Glutamatergic neuron (in vitro differentiated cells): ENCODE data around the gene DOCK1. TPM values are rescaled to one million over a fixed set of nuclear protein-coding genes. Genes with fewer than 3 reads are reported as not detected.

Experiments
- DNase-seq: peaks from one replicate; pipeline ENCODE4 v3.0.0; 2022
- H3K27ac Mint-ChIP-seq: one replicate; pipeline ENCODE4 v1.8.0; 2020; ENCODE audit warnings: mild to moderate bottlenecking, mixed read lengths, inconsistent platforms; ENCODE audit not compliant: unreplicated experiment
- H3K27me3 Mint-ChIP-seq: one replicate; pipeline ENCODE4 v1.8.0; 2020; ENCODE audit warnings: mild to moderate bottlenecking, moderate library complexity, mixed read lengths, inconsistent platforms; ENCODE audit not compliant: unreplicated experiment
- H3K36me3 Mint-ChIP-seq: one replicate; pipeline ENCODE4 v1.8.0; 2020; ENCODE audit warnings: mild to moderate bottlenecking, mixed read lengths, inconsistent platforms; ENCODE audit not compliant: unreplicated experiment
- H3K4me1 Mint-ChIP-seq: one replicate; pipeline ENCODE4 v1.8.0; 2020; ENCODE audit warnings: mild to moderate bottlenecking, low read depth, mixed read lengths, inconsistent platforms; ENCODE audit not compliant: unreplicated experiment
- H3K4me3 Mint-ChIP-seq: one replicate; pipeline ENCODE4 v1.8.0; 2020; ENCODE audit warnings: mild to moderate bottlenecking, mixed read lengths, inconsistent platforms; ENCODE audit not compliant: unreplicated experiment
- H3K9me3 Mint-ChIP-seq: one replicate; pipeline ENCODE4 v1.8.0; 2020; ENCODE audit warnings: mild to moderate bottlenecking, moderate library complexity, mixed read lengths, inconsistent platforms; ENCODE audit not compliant: unreplicated experiment
- total RNA-seq: library from RNA; stranded (reverse); fragmentation: NEBNext Ultra II Directional; extraction: Animal tissue kit (Norgen Biotek cat#: 25700); gene quantifications from one replicate; pipeline ENCODE4 v1.2.1, GENCODE V29; 2021; ENCODE audit not compliant: unreplicated experiment
- TF ChIP-seq, protein P1 (sequence below): fragments of 200-600 bp; sonication (generic); IDR thresholded peaks from one replicate; pipeline ENCODE4 v1.5.0; 2021; ENCODE audit not compliant: partially characterized antibody, unreplicated experiment

DOCK1 gene
- total RNA-seq, 1 donor from 2014 or later = 19.7 TPM

DNA sequence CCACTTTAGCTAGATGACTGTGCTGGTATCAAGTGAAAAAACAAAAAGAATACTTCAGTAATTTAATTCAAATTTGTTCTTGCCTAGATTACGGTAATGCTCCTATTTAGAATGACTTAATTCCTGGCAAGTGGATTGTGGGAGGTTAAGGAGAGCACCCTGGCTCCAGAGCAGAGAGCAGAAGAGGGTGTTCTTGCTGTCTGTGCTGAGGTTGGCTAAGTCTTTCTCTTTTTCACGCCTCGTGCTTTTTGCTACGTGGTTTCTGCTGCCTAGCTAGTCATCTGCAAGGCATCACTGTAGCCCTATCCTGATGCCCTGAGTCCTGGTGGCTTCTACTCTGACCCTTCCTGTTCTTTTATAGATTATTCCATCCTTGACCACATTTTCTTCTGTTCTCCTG, 189.8 kb downstream of the DOCK1 start:
- Mint-ChIP-seq H3K27ac (no peak overlapping the region), H3K27me3 (no peaks in the 10 kb centered on the region), H3K4me3 (no peak overlapping the region), H3K4me1 (no peaks in the 10 kb centered on the region), H3K36me3 (peaks cover 15% of the 10 kb centered on the region), H3K9me3 (no peaks in the 10 kb centered on the region)
- TF ChIP-seq, protein P1, sequence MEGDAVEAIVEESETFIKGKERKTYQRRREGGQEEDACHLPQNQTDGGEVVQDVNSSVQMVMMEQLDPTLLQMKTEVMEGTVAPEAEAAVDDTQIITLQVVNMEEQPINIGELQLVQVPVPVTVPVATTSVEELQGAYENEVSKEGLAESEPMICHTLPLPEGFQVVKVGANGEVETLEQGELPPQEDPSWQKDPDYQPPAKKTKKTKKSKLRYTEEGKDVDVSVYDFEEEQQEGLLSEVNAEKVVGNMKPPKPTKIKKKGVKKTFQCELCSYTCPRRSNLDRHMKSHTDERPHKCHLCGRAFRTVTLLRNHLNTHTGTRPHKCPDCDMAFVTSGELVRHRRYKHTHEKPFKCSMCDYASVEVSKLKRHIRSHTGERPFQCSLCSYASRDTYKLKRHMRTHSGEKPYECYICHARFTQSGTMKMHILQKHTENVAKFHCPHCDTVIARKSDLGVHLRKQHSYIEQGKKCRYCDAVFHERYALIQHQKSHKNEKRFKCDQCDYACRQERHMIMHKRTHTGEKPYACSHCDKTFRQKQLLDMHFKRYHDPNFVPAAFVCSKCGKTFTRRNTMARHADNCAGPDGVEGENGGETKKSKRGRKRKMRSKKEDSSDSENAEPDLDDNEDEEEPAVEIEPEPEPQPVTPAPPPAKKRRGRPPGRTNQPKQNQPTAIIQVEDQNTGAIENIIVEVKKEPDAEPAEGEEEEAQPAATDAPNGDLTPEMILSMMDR = no peak
- no peak for DNase-seq

DNA sequence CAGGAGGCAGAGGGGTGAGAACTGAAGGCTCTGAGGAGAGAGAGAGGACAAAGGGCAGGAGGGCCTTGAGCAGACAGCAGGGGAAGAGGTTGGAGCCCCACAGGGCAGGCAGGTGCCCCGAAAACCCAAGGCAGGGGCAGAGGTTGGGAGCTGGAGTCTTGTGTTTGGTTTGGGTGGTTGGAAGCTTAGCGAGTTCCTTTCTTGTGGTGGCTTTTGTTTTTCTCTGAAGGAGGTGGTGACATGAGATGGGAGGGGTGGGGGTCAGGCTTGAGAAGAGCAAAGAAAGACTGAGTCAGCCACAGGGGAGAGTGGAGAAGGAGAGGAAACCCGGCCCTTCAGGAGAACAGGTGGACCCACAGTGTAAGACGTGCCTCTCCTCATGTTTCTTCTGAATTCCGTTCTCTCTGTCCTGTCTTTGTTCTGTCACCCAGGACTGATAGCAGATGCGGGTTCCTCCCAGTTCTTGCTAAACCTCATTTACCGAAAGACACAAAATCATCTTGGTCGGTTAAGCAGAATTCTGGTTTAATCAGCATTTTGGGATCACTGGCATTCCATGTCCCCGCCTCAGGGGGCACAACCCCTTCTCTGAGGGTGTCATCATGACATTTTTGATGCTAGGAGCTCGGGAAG, 195.9 kb downstream of the DOCK1 start:
- Mint-ChIP-seq H3K27me3 (no peaks in the 10 kb centered on the region), H3K36me3 (peaks cover 18% of the 10 kb centered on the region), H3K4me3 (no peak overlapping the region), H3K9me3 (peaks cover 2% of the 10 kb centered on the region), H3K4me1 (no peaks in the 10 kb centered on the region), H3K27ac (no peak overlapping the region)
- TF ChIP-seq, protein P1 = no peak
- no peak for DNase-seq

DNA sequence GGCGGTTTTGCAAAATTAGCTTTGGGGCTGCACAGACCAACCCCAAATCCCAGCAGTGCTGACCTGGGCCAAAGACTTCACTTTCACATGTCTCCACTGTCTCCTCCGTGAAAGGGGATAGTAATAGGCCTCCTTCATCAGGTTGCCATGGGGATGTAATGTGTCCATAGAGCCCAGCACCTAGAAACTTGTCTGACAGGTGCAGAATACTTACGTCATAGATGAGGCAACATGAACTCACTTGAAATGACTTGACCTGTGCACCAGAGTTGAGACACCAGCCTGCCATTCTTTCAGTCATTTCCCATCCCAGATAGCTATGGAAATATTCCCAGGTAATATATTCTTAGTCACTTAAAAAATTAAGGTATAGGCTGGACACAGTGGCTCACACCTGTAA, 196.9 kb downstream of the DOCK1 start:
- no peak for DNase-seq
- TF ChIP-seq, protein P1 = no peak
- no peaks in the 10 kb centered on the region for H3K4me1 Mint-ChIP-seq
- peaks cover 2% of the 10 kb centered on the region for H3K9me3 Mint-ChIP-seq
- H3K36me3 Mint-ChIP-seq = peaks cover 18% of the 10 kb centered on the region
- H3K27ac Mint-ChIP-seq = no peak overlapping the region
- H3K27me3 Mint-ChIP-seq = no peaks in the 10 kb centered on the region
- no peak overlapping the region for H3K4me3 Mint-ChIP-seq

DNA sequence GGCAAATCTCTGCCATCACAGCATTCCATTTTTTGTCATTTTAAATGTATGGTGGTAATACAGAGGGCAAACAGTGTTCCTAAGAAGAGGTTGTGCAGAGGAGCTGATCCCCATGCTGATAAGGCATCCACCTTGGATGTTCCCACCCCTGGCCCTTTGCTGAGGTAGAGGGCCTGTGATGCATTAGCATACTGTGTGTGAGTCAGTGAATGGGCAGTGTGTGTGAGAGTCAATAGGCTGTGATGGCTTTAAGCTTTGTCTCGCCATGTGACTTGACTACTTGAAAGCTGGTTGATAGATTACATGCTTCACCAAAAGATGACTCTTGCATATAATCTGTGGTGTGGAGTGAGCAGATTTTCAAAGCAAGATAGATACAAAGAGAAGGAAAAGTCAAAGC, 209.9 kb downstream of the DOCK1 start:
- peaks cover 2% of the 10 kb centered on the region for H3K4me1 Mint-ChIP-seq
- no peak overlapping the region for H3K4me3 Mint-ChIP-seq
- peaks cover 2% of the 10 kb centered on the region for H3K9me3 Mint-ChIP-seq
- TF ChIP-seq, protein P1 = no peak
- no peak for DNase-seq
- H3K27ac Mint-ChIP-seq = no peak overlapping the region
- H3K36me3 Mint-ChIP-seq = no peaks in the 10 kb centered on the region
- peaks cover 1% of the 10 kb centered on the region for H3K27me3 Mint-ChIP-seq

DNA sequence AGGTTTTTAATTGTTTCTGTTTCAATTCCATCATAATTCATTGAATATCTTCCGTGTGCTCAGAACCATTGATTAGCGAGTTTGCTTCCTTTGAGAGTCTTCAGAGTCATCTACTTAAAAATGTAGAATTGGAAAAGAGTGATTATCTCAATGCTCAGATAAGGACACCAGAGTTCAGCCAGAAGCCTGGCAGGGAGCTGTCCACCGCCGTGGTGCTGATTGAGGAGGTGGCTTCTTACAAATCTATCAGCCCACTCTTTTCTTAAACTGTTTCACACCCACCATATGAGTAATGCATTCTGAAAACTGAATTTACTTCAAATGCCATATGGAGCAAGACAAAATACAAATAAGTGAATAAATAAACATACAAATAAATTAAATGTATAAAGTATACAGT, 211.9 kb downstream of the DOCK1 start:
- H3K9me3 Mint-ChIP-seq = peaks cover 2% of the 10 kb centered on the region
- H3K4me3 Mint-ChIP-seq = no peak overlapping the region
- no peaks in the 10 kb centered on the region for H3K36me3 Mint-ChIP-seq
- no peak for DNase-seq
- H3K27ac Mint-ChIP-seq = no peak overlapping the region
- TF ChIP-seq, protein P1 = no peak
- peaks cover 13% of the 10 kb centered on the region for H3K4me1 Mint-ChIP-seq
- peaks cover 1% of the 10 kb centered on the region for H3K27me3 Mint-ChIP-seq
